GM12891 (cell line): ENCODE data around the gene ALDH8A1.

Experiments
- PAX5 ChIP-seq: IDR thresholded peaks from 2 replicates; pipeline ENCODE4 v1.6.1; 2011; ENCODE audit warnings: low read length, moderate library complexity, mild to moderate bottlenecking; ENCODE audit not compliant: insufficient read depth, severe bottlenecking
- POLR2A ChIP-seq: IDR thresholded peaks from 2 replicates; pipeline ENCODE4 v1.6.1; 2011; ENCODE audit warnings: low read depth, low read length, control low read depth
- POLR2AphosphoS5 ChIP-seq: IDR thresholded peaks from 2 replicates; pipeline ENCODE4 v1.6.1; 2011; ENCODE audit warnings: low read depth, low read length, control low read depth
- POU2F2 ChIP-seq: IDR thresholded peaks from 2 replicates; pipeline ENCODE4 v1.6.1; 2011; ENCODE audit warnings: low read depth, mild to moderate bottlenecking, control low read depth, low read length, moderate library complexity
- TAF1 ChIP-seq: IDR thresholded peaks from 2 replicates; pipeline ENCODE4 v1.6.1; 2011; ENCODE audit warnings: low read depth, low read length, control low read depth

DNA sequence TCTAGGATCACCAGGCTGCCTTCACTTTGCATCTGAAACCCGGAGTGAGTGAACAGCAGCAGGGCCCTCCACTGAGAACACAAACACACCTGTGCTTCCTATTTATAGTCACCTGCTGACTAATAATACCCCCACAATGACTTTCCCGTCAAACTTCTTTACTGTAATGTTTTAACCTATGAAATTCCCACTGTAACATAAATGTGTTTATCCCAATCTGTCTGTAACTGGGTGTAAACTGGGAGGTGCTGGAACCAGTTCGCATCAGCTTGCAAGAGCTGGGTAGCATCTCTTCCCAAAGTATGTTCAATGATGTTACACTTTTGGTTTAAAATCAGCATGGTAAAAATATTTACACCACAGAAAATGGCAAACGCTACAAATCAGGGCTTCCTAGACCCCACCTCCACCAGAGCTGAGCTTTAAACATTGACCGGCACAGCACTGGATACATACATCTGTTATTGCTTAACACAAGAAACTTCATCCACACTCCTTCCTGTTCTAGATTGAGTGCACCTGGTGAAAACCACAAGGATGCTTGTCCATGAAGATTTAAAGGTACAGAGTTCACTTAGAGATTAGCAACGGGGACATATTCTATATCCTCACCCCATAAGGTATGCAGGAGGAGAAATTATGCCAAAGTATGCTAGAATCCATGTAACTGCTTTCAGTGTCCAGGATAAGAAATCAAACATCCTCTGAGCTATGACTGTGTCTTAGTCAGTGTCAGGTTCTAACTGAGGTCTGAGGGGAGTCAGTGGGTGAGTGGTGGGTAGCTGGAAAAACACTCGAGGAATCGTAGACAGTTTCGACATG, 79.0 kb downstream of the ALDH8A1 start:
- TF ChIP-seq POLR2AphosphoS5 (no peak), POLR2A (no peak), PAX5 (no peak), POU2F2 (no peak), TAF1 (no peak)
